T1000 (cell line): ENCODE results near the gene PERM1.
"Not testable (repeated sequence)": the region's sequence is repeated elsewhere in the genome, so short reads cannot be mapped to it uniquely, and the experiment has no call there.

Source experiments
- DNase-seq: peaks from one replicate; lab custom pipeline; 2025; ENCODE audit warnings: mixed read lengths; lab: John Stamatoyannopoulos, UW

Gene PERM1

GRCh38 chr1:947958-948357 is 33.9 kb downstream of the PERM1 start:
- DNase-seq, result no peak

GRCh38 chr1:946811-947210 is 35.1 kb downstream of the PERM1 start:
- not testable (repeated sequence) for DNase-seq

- no peak for DNase-seq
Measured at GRCh38 chr1:945688-946556, 36.0 kb downstream of the PERM1 start.

- no peak for DNase-seq
Measured at GRCh38 chr1:944341-945325, 37.3 kb downstream of the PERM1 start.

- no peak for DNase-seq
Measured at GRCh38 chr1:943545-944340, 38.1 kb downstream of the PERM1 start.

GRCh38 chr1:942864-943533 is 38.9 kb downstream of the PERM1 start:
- DNase-seq, result peak; percentile 35

- no peak for DNase-seq
Measured at GRCh38 chr1:942411-942821, 39.5 kb downstream of the PERM1 start.

GRCh38 chr1:941588-942383 is 40.1 kb downstream of the PERM1 start:
- DNase-seq, result peak; percentile 70

GRCh38 chr1:941015-941587 is 40.8 kb downstream of the PERM1 start:
- no peak for DNase-seq

GRCh38 chr1:940107-941014 is 41.5 kb downstream of the PERM1 start:
- DNase-seq, result peak; percentile 27

- no peak for DNase-seq
Measured at GRCh38 chr1:939511-940106, 42.3 kb downstream of the PERM1 start.

- DNase-seq, result no peak
Measured at GRCh38 chr1:938711-939489, 43.0 kb downstream of the PERM1 start.

- peak; percentile 47 for DNase-seq
Measured at GRCh38 chr1:938088-938683, 43.7 kb downstream of the PERM1 start.

GRCh38 chr1:937521-937920 is 44.4 kb downstream of the PERM1 start:
- DNase-seq, result no peak

- DNase-seq, result no peak
Measured at GRCh38 chr1:936348-937264, 45.3 kb downstream of the PERM1 start.

- no peak for DNase-seq
Measured at GRCh38 chr1:935751-936231, 46.1 kb downstream of the PERM1 start.
